ENCODE results near the gene PPP6R2.

Gene PPP6R2

DNA sequence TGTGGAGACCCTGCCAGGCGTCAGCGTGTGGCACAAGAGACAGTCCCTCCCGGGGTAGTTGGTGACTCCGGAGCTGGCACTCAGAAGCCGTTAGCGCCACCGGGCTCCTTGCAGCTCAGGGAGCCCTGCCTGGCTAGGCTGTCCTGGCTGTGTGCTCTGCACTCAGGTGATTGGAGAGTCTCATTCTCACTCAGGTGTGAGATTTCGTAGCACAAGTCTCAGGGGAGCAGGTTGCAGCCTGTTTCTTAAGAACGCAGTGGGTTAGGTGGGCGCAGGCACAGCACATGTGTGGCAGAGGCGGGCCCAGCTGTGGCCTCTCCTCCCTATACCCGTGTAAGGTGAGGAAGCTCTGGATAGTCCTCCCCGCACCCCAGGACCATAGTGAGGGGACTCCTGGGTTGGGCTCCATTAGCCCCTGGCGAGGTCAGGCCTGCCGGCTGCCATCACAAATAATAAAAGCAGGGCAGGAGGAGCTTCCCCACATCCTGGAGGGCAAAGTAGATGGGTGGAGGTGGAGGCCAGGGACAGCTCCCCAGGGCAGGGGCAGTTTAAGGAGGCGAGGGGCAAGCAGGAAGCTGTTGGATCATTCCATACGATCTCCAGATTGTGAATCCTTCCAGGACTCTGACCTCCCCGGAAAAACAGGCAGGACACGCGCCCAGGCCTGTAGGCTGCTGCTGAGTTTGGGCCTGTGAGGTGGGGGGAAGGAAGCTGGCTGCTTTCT, 92.3 kb downstream of the PPP6R2 start:
- DNase-seq, result no peak

DNA sequence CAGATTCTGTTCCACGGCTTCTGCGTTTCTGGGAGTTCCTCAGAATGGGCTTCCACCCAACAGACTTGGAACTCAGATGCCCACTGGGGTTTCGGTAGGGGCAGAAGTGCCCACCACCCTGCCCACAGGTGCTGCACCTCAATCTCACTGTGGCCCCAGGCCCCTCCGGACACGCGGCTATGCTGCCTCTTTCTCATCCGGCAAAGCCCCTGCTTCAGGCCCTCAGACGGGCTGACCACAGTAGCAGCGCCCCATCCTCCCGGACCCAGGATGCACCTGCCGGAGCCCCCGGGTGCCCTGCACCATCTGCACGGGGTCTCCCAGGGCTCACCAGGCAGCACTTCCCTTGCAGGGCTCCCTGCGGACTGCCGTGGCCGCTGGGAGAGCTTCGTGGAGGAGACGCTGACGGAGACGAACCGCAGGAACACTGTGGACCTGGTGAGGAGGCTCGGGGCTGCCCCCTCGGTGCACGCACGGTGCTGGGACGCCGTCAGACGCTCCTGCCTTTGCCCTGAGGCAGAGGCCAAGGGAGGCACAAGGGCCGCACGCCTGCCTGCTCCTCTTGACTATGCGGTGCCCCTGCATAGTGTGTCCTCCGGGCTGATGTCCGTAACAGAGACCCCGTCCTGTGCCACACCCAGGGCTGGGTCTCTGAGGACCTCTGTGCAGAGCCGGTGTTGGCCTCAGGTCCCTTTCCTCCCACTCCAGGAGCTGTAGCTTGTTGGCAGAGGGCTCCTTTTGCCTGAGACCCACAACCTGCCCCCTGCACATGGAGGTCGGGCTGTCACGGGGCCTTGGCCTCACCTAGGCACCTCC, 93.1 kb downstream of the PPP6R2 start:
- DNase-seq, result no peak

DNA sequence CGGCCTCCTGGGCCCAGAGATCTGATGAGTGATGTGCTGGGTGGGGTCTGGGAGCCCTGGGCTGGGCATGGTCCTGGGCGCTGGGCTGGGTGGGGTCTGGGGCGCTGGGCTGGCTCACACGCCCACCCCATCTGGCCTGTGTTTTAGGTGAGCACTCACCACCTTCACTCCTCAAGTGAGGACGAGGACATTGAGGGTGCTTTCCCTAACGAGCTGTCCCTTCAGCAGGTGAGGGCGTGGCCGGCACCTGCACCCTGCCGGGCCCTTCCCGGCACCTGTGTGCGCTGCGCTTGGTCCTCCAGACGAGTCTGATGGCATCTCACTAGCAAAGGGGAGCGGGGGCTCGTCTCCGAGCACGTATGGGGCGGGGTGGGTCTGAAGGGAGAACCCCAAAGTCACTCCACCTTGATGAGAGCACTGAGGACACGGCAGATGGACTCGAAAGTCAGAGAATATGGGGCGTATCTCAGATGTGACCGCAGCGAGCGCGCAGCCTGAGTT, 93.8 kb downstream of the PPP6R2 start:
- no peak for DNase-seq

DNA sequence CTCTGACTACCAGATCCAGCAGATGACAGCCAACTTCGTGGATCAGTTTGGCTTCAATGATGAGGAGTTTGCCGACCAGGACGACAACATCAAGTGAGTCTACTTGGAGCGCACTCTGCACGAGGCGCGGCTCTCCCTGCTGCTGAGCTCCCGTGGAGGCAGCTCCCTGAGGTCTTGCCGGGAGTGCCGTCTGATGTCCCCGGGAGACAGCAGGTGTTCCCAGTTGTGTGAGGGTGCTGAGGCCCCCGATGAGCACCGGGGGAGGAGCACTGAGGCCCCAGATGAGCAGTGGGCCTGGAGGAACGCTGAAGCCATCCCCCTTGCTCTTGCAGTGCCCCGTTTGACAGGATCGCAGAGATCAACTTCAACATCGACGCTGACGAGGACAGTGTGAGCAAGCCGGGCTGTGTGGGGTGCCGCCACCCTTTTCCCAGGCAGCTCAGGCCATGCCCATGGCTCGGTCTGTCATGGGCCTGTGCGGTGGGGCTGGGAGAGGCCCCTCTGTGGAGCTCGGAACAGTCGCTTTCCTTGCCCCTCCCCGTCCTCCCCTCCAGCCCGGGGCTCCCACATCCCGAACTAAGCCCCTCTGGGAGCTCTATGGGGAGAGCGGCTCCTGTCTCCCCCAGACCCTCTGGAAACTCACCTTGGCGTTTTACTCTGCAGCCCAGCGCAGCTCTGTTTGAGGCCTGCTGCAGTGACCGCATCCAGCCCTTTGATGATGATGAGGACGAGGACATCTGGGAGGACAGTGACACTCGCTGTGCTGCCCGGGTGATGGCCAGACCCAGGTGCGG, 94.6 kb downstream of the PPP6R2 start:
- DNase-seq, result no peak

DNA sequence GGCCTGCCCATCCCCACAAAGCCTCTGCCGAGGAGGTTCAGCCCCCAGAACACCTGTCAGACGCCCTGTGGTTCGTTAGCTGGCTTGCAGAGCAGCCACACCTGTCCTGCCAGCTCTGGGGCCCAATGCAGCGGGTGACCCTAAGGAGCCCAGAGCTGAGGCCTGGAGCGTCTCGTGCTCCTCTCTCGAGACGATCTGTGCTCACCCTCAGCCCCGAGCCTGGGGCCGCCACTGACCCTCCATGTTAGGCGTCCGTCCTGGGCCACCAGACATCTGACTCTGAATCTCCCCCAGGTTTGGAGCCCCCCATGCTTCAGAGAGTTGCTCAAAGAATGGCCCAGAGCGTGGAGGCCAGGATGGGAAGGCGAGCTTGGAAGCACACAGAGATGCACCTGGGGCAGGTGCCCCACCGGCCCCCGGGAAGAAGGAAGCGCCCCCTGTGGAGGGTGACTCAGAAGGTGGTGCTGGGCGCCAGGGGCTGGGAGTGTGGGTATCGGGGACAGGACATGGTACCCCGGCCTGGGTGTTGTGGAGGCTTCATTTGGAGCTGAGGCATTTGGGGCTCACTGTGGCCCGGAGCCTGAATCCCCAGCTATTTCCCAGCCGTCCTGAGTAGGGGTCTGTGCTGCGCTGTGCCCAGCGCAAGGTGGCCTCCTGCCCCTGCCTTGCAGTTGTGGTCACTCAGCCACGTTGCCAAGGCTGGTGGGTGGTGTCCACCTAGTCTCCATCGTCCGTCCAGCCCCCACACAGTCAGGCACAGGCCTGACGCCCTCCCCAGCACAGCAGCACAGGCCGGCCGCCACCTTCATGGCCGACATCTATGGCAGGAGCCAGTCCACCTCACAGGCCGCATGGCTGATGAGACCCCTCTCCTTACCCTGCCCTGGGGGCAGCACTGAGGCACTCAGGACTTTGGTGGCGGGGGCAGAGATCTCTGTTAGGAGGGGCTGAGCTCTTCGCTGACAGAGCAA, 95.5 kb downstream of the PPP6R2 start:
- no peak for DNase-seq

DNA sequence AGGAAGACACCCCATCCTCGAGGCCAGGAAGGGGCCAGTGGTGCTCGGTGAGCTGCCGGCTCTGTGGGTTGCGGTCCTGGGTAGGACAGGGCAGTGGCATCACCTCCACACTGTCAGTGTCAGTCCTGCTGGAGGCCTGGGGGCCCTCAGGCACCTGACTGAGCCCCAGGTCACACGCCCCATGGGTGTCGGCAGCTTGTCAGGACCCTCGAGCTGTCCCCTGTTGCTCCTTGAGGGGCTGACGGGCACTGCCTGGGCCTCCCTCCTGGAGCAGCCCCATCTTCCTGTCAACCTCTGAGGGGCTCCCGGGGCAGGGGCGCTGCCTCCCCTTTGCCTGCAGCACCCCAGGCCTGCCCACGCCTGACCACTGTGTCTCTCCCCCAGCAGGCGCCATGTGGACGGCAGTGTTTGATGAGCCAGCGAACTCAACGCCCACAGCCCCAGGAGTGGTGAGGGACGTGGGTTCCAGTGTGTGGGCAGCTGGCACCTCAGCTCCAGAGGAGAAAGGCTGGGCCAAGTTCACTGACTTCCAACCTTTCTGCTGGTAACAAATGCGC, 96.3 kb downstream of the PPP6R2 start:
- no peak for DNase-seq

DNA sequence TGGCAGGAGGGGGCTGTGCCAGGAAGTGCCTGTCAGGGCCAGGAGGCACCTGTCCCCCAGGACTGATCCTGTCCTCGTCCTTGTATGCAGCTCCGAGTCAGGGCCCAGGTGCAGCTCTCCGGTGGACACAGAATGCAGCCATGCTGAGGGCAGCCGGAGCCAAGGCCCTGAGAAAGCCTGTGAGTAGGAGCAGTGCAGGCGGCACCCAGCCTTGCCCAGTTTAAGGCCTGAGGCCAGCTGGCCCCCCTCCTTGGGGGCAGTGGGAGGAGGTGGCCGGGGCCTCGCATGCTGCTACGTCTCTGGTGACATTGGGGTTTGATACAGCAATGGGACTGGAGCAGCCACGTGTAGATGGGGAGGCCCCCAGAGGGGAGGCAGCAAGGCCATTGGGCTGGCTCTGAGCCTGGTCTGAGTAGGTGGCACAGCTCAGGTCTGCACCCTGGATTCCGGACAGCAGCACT, 96.8 kb downstream of the PPP6R2 start:
- no peak for DNase-seq

DNA sequence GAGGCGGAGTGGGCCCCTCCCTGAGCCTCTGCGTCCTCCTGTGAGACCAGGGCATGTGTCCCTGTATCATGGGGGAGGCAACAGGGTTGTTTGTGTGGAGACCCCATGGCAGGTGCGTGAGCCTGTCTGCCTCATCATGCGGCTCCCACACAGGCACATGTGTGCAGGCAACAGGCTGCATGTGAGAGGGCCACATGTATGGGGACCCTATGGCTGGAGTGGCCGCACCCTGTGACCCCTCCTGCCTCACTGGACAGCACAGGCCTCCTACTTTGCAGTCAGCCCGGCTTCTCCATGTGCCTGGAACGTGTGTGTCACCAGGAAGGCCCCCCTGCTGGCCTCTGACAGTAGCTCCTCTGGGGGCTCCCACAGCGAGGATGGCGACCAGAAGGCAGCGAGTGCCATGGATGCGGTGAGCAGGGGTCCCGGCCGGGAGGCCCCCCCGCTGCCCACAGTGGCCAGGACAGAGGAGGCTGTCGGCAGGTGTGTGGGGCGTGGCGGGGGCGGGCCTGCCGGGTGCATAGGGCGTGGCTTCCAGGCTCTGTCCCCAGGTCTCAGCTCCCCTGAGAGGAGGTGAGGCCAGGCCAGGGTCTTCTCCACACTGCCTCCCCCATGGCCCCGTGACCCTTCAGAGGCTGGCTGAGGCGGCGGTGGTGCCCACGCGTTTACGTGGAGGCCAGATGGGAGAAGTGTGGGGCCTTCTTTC, 97.6 kb downstream of the PPP6R2 start:
- DNase-seq, result no peak

DNA sequence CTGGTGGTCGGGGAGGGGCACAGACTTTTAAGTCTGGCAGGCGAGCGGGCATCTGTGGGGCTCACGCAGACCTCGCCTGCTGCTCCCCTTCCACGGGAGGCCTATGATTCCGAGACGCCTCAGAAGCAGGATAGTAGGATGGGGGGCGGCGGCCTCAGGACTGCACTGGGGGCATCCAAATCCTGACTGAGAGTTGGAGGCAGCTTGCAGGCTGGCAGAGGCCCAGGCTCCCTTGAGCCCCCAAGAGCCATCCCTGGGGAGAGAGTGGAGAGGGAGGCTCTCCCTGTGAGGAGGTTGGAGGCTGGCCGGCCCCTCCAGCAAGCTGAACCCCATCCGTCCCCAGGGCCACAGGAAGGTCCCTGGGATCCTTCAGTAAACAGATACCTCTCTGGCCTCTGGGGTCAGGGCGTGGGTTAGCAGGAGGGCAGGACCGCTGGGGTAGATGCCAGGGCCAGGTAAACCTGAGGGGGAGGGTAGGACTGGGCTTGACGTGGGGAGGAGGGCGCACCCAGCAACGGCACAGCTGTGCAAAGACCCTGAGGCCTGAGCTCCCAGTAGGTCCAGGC, 98.4 kb downstream of the PPP6R2 start:
- no peak for DNase-seq

DNA sequence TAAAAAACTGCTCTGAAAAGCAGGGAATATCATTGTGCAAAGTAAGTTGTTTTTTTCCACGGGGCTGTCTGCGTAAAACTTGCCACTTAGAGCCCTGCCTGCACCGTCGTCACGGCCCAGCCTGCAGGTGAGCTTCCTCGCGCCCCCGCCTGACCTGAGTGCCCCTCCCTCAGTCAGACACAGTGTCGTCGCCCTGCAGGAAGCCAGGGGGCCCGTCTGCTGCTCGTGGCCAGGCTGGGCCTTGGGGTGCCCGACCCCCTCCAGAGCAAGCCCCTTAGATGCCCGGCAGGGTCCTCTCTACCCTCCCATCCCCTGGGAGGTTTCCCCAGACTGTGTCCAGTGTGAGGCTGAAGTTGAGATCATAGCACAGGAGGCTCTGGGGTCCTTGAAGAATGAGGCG, 100.1 kb downstream of the PPP6R2 start:
- DNase-seq, result no peak

DNA sequence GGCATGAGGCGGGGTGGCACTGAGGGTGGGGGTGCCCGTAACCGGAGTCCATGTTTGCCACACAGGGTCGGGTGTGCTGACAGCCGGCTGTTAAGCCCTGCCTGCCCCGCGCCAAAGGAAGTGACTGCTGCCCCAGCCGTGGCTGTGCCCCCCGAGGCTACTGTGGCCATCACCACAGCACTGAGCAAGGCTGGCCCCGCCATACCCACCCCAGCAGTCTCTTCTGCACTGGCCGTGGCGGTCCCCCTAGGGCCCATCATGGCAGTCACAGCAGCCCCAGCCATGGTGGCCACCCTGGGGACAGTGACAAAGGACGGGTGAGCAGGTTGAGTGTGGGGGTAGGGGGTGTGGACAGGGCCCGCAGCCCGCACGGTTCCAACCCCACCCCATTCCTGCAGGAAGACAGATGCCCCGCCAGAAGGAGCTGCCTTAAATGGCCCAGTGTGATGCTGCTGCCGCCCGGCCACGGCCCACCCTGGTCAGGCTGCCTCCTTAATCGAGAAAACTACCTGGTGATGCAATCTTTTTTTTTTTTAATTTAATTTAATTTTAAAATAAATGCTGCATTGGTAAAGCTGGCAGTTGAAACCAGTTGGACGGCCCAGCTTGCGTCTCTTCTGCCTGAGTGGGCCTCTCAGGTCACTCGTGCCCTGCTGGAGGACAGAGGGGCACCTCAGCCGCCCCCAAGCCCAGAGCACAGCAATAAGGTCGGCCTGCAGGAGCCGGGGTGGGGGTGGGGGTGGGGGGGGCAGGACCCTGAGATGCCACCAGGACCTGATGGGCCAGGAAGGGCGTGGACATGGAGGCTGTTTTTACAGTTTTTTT, 100.9 kb downstream of the PPP6R2 start:
- DNase-seq, result no peak

DNA sequence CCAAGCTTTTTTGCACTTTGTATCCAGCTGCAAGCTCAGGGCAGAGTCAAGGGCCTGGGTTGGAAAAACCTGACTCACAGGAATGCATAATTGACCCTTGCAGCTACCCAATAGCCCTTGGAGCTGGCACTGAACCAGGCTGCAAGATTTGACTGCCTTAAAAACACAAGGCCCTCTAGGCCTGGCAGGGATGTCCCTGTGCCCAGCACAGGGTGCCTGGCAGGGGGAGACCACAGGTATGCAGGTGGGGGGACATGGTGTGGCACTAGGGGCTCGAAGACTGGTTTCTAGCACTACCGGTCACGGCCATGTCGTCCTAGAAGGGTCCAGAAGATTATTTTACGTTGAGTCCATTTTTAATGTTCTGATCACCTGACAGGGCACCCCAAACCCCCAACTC, 101.5 kb downstream of the PPP6R2 start:
- no peak for DNase-seq

DNA sequence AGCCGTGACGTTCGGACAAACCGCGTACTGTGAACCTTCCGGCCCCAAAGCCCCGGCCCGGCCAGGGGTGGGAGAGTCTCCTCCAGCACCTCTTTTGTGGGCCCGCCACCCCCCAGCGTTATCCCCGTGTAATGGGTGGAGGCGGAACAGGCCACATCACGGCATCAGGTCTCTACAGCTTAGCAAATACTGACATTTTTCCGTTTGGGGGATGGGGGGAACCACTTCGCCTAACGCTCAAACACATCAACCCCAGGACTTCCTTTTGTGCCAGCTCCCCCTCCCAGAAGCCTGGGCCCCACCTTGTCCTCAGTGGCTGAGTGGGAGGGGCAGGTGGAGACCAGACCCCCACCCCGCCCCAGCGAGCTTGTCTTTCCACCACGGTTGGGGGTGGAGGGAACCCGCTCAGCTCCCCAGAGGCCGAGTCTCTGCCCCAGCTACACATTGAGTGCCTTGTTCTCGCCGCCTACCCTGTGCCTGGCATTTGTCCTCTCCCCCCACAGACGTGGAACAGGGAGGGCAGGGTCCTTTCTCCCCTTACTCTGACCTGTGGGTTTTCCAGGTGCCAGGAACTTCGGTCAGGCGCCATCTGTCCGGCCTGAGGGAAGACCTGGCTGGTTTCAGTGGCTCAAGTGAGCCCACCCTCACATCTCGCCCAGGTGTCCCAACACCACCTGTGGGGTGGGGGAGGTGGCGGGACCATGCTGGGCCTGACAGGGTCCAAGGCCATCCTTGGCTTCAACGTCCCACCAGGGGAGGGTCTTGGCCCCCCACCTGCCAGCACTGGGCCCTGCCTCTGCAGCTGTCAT, 102.1 kb downstream of the PPP6R2 start:
- DNase-seq, result no peak

DNA sequence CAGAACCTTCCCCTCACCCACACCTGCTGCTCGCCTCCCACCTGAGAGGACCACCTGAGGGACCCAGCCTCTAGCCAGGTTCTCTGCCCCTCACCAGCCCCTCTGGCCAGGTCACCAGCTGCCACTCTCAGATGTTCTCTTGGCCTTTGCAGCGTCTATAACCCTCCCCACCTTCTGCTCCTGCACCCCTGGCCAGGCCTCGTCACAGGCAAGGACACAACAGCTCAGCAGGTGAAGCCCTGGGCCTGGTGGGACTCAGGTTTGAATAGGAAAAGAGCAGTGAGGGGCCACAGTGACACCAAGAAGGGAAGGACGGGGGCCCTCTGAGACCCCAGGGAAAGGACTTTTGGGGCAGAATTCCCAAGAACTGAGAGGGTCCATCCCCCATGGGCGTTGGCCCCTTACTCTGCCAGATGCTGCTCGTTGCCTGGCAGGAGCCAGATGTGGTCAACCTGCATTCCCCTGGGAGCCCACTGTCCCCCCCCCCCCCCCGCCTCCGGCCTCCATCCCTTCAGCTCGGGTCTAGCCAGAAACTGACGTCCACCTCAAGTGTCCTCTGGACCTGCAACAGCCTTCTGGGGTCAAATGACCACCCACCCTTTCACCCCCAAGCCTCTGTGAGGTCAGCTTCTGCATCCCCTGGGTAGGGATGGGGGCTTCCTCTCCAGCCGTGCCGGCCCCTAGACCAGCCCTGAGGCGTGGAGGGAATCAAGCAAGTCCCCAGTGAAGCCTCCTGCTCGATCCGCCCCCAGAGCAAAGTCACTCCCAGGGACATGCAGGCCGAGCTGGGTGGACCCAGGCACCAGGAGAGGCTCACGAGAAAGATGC, 103.0 kb downstream of the PPP6R2 start:
- no peak for DNase-seq

DNA sequence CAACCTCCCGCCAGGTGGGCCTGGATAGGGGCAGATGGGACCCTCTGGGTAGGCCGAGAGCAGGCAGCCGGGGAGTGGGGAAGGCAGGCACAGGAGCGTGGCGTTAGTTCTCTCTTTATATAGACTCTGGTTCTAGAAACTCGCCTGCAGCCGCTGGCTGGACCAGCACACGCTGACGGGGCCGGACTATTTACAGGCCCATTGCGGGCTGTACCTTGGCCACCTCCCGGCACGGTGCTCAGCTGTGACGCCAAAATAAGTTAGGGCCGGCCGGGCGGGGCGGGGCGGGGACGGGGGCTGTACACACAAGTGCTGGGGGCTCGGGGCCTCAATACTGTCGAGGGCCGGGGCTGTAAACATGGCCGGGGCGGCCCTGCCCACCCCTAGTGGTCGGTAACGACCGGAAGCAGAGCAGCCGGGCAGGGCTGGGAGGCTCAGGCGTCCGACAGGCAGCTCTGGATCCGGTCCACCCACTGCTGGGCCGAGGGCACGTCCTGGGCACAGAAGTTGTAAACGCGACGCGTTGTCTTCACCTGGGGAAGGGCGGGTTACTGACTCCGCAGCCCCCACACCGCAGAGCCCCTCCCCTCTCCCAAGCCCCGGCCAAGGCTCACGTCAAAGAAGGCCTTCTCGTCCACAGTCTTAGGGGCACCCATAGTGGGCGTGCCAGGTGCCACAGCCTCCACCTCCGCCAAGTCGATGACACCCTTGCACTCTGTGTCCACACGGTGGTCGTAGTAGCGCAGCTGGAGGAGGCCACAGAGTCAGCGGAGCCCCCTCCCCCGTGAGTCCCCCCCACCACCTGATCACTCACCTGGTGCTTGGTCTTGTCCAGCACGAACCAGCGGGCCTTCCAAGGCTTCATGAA, 103.8 kb downstream of the PPP6R2 start:
- DNase-seq, result no peak

DNA sequence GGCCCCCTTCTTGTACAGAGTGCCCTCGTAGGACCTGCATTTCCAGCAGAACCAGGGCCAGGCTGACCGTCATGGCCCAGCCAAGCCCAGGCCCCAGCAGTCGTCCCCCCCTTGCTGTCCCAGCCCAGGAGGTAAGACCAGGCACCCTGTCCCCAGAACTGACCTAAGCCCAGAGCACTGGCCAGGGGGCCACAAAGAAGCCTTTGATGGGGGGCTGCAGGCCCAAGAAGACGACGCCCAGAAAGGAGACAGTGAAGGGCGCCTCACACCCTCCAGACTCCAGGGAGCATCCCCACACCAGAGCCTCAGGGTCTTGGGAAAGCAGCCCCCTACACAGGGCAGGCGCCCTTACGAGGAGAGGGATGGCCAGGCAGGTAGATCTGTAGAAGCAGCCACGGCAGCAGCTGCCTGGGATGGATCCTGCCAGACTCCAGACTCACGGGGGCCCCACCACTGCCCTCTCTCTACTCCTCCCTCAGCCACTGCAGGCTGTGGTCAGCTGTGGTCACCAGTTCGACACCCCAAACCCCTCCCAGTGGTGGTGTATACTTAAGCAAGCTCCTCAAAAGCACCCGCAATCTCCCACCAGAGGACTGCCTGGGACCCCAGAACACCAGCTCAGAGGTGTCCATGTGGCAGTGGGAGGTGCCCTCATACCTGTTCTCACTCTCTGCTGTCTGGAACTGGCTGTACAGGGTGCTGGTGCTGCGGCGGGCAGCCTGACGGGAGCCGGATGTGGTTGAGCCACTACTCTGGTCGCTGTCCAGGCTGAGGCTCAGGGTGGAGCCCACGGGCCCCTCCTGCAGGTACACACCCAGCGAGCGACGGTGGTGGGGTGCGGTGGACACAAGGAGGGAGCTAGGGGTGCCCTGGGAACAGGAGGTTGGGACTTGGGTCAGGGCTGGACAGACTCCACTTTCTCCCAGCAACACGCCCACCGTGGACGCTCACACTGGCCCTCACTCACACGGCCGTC, 104.7 kb downstream of the PPP6R2 start:
- no peak for DNase-seq
